ENCODE results near the gene SUMO3. TPM values are rescaled to one million over a fixed set of nuclear protein-coding genes. Genes with fewer than 3 reads are reported as not detected.

Gene SUMO3
- total and polyA plus RNA-seq, 2 of the 4 experiments (the other 2 are of a cell fraction): 64.9 to 101 TPM

- POLR2A ChIA-PET (ENCODE audit: unreplicated experiment): no interaction called here
- Histone ChIP-seq H3K18ac (ENCODE audit: low read depth, low read length) (no peak overlapping the region), H2BK120ac (ENCODE audit: low read depth, low read length) (no peak overlapping the region), H3K36me3 (ENCODE audit: control insufficient read depth, insufficient read depth, low read length) (peaks cover 71% of the 10 kb centered on the region), H3K4me3 (ENCODE audit: insufficient read depth, low read depth, low read length) (no peak overlapping the region), H3K4ac (ENCODE audit: low read depth, low read length) (no peak overlapping the region), H3K27ac (ENCODE audit: insufficient read depth, low read length) (no peak overlapping the region), H3K4me2 (ENCODE audit: low read depth, low read length) (no peak overlapping the region), H2AK9ac (replicated peaks; ENCODE audit: low read depth, low read length, poor library complexity) (no peak overlapping the region), H2BK15ac (ENCODE audit: low read depth, low read length) (no peak overlapping the region), H4K8ac (ENCODE audit: low read depth in 2 of 2, low read length in 2 of 2) (no peak overlapping the region), H2BK5ac (ENCODE audit: low read depth, low read length, poor library complexity, severe bottlenecking) (no peak overlapping the region), H4K5ac (ENCODE audit: low read depth, low read length) (no peak overlapping the region), H3K9me3 (ENCODE audit: control insufficient read depth, insufficient read depth, low read length) (no peaks in the 10 kb centered on the region), H3K27me3 (ENCODE audit: control insufficient read depth, insufficient read depth, low read length) (no peaks in the 10 kb centered on the region), H2AK5ac (ENCODE audit: low read depth, low read length) (no peak overlapping the region), H3K4me1 (ENCODE audit: control insufficient read depth, insufficient read depth, low read length) (no peaks in the 10 kb centered on the region), H3K56ac (ENCODE audit: extremely low read depth, insufficient read depth, low read length) (no peak overlapping the region), H4K91ac (ENCODE audit: insufficient read depth, low read depth, low read length) (no peak overlapping the region), H2BK20ac (ENCODE audit: low read depth, low read length) (no peak overlapping the region), H3K14ac (replicated peaks; ENCODE audit: low read depth, low read length) (no peak overlapping the region), H2AFZ (replicated peaks; ENCODE audit: low read length, poor library complexity) (no peak overlapping the region), H3K9ac (ENCODE audit: low read depth, low read length) (no peak overlapping the region), H3K23ac (ENCODE audit: low read depth, low read length) (no peak overlapping the region), H4K20me1 (ENCODE audit: insufficient read depth, low read length) (peaks cover 57% of the 10 kb centered on the region), H3K79me1 (ENCODE audit: low read depth in 1 of 2, low read length in 2 of 2) (peaks cover 69 to 76% of the 10 kb centered on the region in 2 experiments), H3K9me1 (ENCODE audit: insufficient read depth, low read length) (peaks cover 5% of the 10 kb centered on the region; the same call in 1 of the 2 replicates)
- dilution Hi-C loops (cut with HindIII; ENCODE audit: low sequenced_read_pairs, unreplicated experiment): no loop called here
- TF ChIP-seq CEBPB (IDR thresholded peaks at IDR 0.05; ENCODE audit: low read depth, low read length) (no peak), USF2 (IDR thresholded peaks at IDR 0.05; ENCODE audit: low read depth, low read length) (no peak), BHLHE40 (IDR thresholded peaks at IDR 0.05; ENCODE audit: low read depth, low read length) (no peak), POLR2A (IDR thresholded peaks at IDR 0.05; ENCODE audit: low read depth, low read length) (no peak), RAD21 (IDR thresholded peaks at IDR 0.05; ENCODE audit: low read length) (no peak), FOS (IDR thresholded peaks at IDR 0.05; ENCODE audit: low read depth, low read length) (no peak), MAFK (IDR thresholded peaks at IDR 0.05; ENCODE audit: low read depth, low read length) (no peak), RCOR1 (IDR thresholded peaks at IDR 0.05; ENCODE audit: insufficient replicate concordance, low read length) (no peak), RFX5 (IDR thresholded peaks at IDR 0.05; ENCODE audit: low read depth, low read length) (no peak), SMC3 (IDR thresholded peaks at IDR 0.05; ENCODE audit: low read depth, low read length) (no peak), MXI1 (IDR thresholded peaks at IDR 0.05; ENCODE audit: borderline replicate concordance, low read depth, low read length) (no peak), NFE2L2 (IDR thresholded peaks at IDR 0.05; ENCODE audit: low read depth, low read length) (no peak), CHD1 (IDR thresholded peaks at IDR 0.05; ENCODE audit: low read depth, low read length) (no peak), MAZ (IDR thresholded peaks at IDR 0.05; ENCODE audit: borderline replicate concordance, low read depth, low read length) (no peak), CTCF (conservative IDR thresholded peaks at IDR 0.05; ENCODE audit: low read depth, low read length) (no peak)
- TF ChIP-seq, protein P1, sequence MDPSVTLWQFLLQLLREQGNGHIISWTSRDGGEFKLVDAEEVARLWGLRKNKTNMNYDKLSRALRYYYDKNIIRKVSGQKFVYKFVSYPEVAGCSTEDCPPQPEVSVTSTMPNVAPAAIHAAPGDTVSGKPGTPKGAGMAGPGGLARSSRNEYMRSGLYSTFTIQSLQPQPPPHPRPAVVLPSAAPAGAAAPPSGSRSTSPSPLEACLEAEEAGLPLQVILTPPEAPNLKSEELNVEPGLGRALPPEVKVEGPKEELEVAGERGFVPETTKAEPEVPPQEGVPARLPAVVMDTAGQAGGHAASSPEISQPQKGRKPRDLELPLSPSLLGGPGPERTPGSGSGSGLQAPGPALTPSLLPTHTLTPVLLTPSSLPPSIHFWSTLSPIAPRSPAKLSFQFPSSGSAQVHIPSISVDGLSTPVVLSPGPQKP (IDR thresholded peaks at IDR 0.05; ENCODE audit: borderline replicate concordance, low read depth, low read length): no peak
- WGBS, 2 experiments (ENCODE audit: extremely low coverage in 2 of 2, insufficient read length in 1 of 2): 90% methylated on average over 14 of the region's 34 CpGs; no CpG with 5 or more reads in 1 of the 2 experiments
- no TSS peak for BruUV-seq (replicated peaks)
- in situ Hi-C loops (cut with MboI; ENCODE audit: low sequenced_read_pairs): no loop called here
- no peak for DNase-seq
- CTCF ChIA-PET: no interaction called here
- intact Hi-C loops (cut with micrococcal nuclease): no loop called here
- ATAC-seq (ENCODE audit: low read depth): no peak
Measured at GRCh38 chr21:44853601-44854390, 35.9 kb upstream of the SUMO3 start.

Data from IMR-90 (cell line).